Measurements from ENCODE around the gene TMEM131. TPM values are rescaled to one million over a fixed set of nuclear protein-coding genes. Genes with fewer than 3 reads are reported as not detected.
A peak's percentile ranks its signal among the peaks of the same experiment; 100 is the strongest.

TMEM131 gene
- total and polyA plus RNA-seq, 10 of the 15 experiments (the other 5 are each of a cell fraction or from before 2014, with no cell fraction given) = 6.0 to 48.2 (median 23.2) TPM

- TF ChIP-seq MEF2A (IDR thresholded peaks at IDR 0.05; ENCODE audit: insufficient read depth, low read depth, low read length) = peak; percentile 66; the same call in 1 of the 2 replicates
- no peak for TF ChIP-seq TAF1 (IDR thresholded peaks at IDR 0.05; ENCODE audit: borderline replicate concordance, low read depth, low read length)
- TF ChIP-seq NFYB (IDR thresholded peaks at IDR 0.05; ENCODE audit: insufficient read depth, low read depth, low read length) = no peak
- no peak for TF ChIP-seq HCFC1 (IDR thresholded peaks at IDR 0.05; ENCODE audit: low read length)
- no peak for TF ChIP-seq CREB1 (IDR thresholded peaks at IDR 0.05; ENCODE audit: low read depth)
- no peak for TF ChIP-seq RELA (IDR thresholded peaks at IDR 0.05; ENCODE audit: borderline replicate concordance, partially characterized antibody)
- no peak for TF ChIP-seq ELK1 (IDR thresholded peaks at IDR 0.05; ENCODE audit: low read depth, low read length)
- no peak for TF ChIP-seq POLR2AphosphoS5 (IDR thresholded peaks at IDR 0.05; ENCODE audit: low read length)
- TF ChIP-seq SP1 (IDR thresholded peaks at IDR 0.05; ENCODE audit: low read depth, low read length) = no peak
- no peak for TF ChIP-seq STAT3 (IDR thresholded peaks at IDR 0.05; ENCODE audit: low read depth, low read length)
- 0 out of 2 replicates have a peak, but pooled peaks have one; percentile 8 for TF ChIP-seq CBX5 (IDR thresholded peaks at IDR 0.05; ENCODE audit: low read depth)
- TF ChIP-seq ZBTB11 (CRISPR knock-in tag; IDR thresholded peaks at IDR 0.05) = no peak
- peak; percentile 88 for TF ChIP-seq MTA2 (IDR thresholded peaks at IDR 0.05; ENCODE audit: low read depth)
- no peak for TF ChIP-seq SUPT20H (IDR thresholded peaks at IDR 0.05; ENCODE audit: borderline replicate concordance, control insufficient read depth, low read depth, low read length)
- no peak for TF ChIP-seq RAD51 (IDR thresholded peaks at IDR 0.05)
- TF ChIP-seq REST (IDR thresholded peaks at IDR 0.05; ENCODE audit: low read depth, low read length) = no peak
- TF ChIP-seq DPF2 (IDR thresholded peaks at IDR 0.05) = peak; percentile 63
- no peak; the same call in 1 of the 2 replicates for TF ChIP-seq CHD2 (IDR thresholded peaks at IDR 0.05; ENCODE audit: borderline replicate concordance, low read depth, low read length)
- no peak for TF ChIP-seq ZNF207 (IDR thresholded peaks at IDR 0.05; ENCODE audit: borderline replicate concordance)
- TF ChIP-seq ATF7 (IDR thresholded peaks at IDR 0.05; ENCODE audit: low read depth) = no peak; the same call in 1 of the 2 replicates
- no peak for TF ChIP-seq NFXL1 (IDR thresholded peaks at IDR 0.05; ENCODE audit: borderline replicate concordance)
- TF ChIP-seq NR2F1 (conservative IDR thresholded peaks at IDR 0.05) = peak; percentile 96
- no peak for TF ChIP-seq E2F4 (IDR thresholded peaks at IDR 0.05; ENCODE audit: low read depth, low read length)
Observed at GRCh38 chr2:97908208-97908676, 87.5 kb downstream of the TMEM131 start (continued).

All from GM12878 (cell line).